ENCODE data around the gene TCP11L2.

- TF ChIP-seq CTCF (IDR thresholded peaks at IDR 0.05) (no peak), POLR2A (IDR thresholded peaks at IDR 0.05) (no peak)
Observed at GRCh38 chr12:106281804-106282203, 20.7 kb upstream of the TCP11L2 start.
